CMK (cell line): Measurements from ENCODE around the gene IFT57.
"Not testable (repeated sequence)": the region's sequence is repeated elsewhere in the genome, so short reads cannot be mapped to it uniquely, and the experiment has no call there.

Source experiments
- DNase-seq: peaks from one replicate; pipeline ENCODE4 v3.0.0-alpha.2; 2010; ENCODE audit warnings: low read depth

The IFT57 gene

GRCh38 chr3:108159865-108160264 lies 62.4 kb downstream of the IFT57 start:
- no peak for DNase-seq

GRCh38 chr3:108159105-108159504 lies 63.1 kb downstream of the IFT57 start:
- no peak for DNase-seq

DNA sequence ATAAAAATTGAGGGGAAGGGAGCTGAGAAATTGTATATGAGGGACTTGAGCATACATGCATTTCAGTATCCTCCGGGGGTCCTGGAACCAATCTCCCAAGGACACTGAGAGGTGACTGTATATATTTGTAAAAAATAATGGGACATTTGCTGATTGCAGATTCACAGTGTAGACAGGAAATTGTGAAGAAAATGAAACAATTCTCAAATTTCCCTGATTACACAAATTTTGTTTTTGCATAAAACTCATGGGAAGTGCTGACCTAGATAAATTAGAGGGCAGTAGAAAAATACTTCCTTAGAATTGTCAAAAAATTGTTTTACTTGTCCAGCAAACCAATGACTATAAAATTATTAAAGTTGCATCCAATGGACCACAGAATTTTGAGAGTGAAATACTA lies 64.0 kb downstream of the IFT57 start:
- DNase-seq, result no peak

DNA sequence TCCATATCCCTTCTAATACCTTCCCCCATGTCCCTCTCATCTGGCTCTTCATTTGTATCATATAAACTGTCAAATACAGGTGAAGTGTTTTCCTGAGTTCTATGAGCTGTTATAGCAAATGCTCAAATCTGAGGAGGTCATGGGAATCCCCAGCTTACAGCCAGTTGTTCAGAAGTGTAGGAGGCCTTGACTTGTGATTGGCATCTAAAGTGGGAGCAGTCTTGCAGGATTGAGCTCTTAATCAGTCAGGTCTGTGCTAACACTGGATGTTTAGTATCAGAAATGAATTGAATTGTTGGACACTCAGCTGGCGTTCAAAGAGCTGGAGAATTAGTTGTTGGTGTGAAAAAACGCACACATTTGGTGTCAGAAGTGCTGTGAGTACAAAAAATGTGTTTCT lies 65.0 kb downstream of the IFT57 start:
- DNase-seq, result no peak

DNA sequence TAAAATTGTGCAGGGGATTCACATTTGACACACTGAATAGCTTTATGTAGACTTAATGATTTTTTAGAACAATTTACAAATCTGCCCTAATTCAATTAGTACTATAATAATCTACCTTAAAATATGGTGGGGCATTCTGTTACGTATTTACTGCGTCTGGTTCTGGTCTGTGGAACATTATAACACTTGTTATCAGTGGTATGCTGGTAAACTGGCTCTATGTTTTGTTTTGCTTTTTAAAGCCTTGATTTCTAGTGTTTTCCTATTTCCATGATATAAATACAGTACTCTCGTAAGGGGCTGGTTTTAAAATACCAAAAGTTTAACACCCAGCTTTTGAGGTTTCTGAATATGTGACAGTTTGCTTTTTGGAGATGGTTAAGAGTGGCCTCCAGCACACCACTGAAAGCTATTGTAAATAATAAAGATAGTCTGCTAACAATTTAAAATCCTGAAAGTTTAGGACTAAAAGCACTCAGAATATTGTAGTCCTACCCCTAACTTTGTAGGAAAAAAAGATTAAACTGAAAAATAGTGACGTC lies 65.8 kb downstream of the IFT57 start:
- DNase-seq, result no peak

DNA sequence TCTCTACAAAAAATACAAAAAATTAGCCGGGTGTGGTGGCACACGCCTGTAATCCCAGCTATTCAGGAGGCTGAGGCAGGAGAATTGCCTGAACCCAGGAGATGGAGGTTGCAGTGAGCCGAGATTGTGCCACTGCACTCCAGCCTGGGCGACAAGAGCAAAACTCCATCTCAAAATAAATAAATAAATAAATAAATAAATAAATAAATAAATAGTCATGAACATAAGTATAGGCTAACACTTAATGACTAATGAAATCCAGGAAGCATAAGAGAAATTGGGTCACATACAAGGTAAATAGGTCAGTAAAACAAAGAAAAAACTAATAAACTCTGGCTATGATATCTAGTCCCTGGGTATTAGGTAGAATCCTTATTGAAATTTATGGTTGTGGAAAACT lies 66.6 kb downstream of the IFT57 start:
- DNase-seq, result not testable (repeated sequence)

DNA sequence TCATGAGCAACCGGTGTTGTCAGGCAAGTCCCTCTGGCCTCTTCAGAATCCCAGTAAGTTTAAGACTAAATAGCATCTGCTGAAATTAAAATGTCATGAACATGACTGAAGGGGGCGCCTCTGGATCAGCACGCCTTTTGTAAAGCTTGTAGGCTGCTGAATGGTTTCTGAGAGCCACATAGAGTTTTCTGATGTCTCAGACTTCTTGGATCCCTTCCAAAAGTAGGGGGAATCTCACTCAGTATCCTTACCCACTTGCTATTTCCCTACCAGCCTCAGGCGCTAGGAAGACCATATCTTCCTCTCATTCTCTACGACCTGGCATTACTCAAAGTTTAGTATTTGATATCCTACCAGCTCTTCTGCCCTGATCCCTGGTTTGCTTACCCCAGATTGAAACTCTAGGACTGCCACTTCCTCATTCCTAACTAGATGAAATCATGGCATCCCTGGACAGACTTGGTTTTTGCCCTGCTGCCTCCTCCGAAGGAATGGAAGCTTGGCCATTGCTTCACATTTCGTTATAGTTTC lies 68.7 kb downstream of the IFT57 start:
- DNase-seq, result no peak

DNA sequence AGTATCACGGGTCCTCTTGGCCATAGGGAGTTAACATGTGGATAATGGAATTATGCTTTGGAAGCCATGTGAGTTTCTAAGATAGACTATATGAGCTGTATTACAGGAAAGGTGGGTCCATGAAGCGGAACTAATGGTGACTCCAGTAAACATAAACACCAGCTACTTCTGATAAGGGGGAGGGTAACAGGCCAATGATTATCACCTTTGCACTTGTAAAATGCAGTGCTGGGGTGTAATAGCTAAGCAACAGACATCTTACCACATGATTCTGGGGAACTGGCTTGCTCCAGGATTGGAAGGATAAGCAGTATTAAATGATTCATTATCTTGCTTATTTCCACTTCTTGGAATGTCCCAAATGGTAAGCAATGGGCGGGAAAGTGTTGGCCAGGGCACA lies 70.0 kb downstream of the IFT57 start:
- no peak for DNase-seq

- no peak for DNase-seq
These were observed 72.0 kb downstream of the IFT57 start for GRCh38 chr3:108150200-108150599.

- no peak for DNase-seq
These were observed 76.1 kb downstream of the IFT57 start for GRCh38 chr3:108146139-108146538.

DNA sequence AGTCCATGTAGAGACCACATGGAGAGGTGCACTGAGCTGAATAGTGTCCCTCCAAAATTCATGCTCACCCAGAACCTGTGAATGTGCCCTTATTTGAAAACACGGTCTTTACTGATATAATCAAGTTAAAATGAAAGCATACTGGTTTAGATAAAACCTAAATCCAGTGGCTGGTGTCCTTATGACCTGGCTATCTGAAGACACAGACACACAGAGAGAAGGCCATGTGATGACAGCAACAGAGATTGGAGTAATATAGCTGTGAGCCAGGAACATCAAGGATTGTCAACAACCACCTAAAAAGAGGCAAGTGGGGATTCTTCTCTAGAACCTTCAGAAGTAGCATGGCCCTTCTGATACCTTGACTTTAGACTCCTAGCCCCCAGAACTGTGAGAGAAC lies 76.6 kb downstream of the IFT57 start:
- DNase-seq, result no peak

DNA sequence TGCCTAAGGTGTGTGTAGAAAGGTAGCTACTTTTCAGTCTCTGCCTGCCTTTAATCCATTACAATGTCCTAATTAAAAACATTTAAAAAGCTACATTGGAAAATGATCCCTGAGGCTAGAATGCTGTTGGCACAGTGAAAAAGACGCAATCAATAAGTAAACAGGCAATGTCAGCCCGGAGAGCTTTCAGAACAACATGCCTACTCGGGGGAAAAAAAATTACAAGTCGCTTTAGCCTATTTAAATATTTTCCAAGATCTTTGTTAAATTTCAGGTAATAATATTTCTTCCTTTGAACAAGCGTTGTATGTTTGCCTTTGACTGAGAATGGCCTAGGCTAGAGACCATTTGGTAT lies 84.8 kb downstream of the IFT57 start:
- DNase-seq, result no peak

DNA sequence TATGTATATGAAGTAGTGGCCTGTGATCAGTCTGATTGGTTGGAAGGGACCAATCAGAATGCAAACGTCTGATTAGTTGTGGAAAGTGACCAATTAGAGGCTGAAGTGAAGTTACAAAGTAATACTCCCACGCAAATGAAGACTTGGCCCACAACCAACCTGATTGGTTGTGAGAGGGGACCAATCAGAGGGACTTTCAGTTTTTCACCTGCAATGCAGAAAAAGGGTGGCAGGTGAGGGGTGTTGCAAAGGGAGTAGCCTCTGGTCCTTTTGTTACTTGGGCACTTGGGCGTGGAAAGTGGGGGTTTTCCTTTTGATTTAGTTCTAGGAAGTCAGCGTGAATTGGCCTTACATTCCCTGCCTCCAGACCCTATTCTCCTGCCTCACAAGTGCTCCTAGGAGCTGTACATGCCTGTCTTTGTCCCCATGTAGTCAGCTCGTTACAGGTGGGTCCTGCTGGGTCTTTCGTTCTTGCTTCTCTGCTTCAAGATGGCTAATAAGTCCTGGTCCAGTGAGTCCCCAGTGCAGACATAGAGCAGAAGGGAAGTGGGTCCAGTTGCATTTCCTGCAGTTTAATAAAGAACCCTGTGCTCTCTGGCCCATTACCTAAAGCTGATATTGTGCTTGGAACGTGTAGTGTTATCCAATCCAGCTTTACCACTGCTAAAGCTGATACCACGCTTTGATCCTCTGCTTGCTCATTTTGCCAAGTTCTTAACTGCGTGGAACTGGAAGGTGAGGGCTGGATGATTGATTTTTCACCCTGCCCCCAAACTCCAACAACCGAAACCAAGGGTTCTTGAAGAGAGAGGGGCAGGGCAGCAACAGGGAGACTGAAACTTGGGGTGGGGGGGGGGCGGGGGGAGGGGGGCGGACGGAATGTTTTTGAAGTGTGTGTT lies 85.4 kb downstream of the IFT57 start:
- DNase-seq, result no peak

DNA sequence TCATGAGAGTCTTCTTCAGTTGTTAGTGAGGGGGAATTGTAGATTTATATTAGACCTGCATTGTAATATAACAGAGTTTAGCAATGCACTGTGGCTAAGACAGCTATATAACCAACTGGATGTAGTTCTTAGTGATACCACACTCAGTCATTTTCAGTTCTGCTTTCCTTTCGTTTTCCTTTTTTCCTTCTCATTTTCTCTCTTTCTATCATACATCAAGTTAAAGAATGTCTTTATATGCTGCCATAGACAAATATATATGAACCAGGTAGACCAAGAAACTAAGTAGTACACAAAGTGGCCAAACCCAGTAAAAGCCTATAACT lies 87.7 kb downstream of the IFT57 start:
- DNase-seq, result no peak

GRCh38 chr3:108133858-108134554 lies 88.2 kb downstream of the IFT57 start:
- DNase-seq, result no peak

GRCh38 chr3:108133048-108133369 lies 89.2 kb downstream of the IFT57 start:
- no peak for DNase-seq

GRCh38 chr3:108131475-108132134 lies 90.6 kb downstream of the IFT57 start:
- no peak for DNase-seq

DNA sequence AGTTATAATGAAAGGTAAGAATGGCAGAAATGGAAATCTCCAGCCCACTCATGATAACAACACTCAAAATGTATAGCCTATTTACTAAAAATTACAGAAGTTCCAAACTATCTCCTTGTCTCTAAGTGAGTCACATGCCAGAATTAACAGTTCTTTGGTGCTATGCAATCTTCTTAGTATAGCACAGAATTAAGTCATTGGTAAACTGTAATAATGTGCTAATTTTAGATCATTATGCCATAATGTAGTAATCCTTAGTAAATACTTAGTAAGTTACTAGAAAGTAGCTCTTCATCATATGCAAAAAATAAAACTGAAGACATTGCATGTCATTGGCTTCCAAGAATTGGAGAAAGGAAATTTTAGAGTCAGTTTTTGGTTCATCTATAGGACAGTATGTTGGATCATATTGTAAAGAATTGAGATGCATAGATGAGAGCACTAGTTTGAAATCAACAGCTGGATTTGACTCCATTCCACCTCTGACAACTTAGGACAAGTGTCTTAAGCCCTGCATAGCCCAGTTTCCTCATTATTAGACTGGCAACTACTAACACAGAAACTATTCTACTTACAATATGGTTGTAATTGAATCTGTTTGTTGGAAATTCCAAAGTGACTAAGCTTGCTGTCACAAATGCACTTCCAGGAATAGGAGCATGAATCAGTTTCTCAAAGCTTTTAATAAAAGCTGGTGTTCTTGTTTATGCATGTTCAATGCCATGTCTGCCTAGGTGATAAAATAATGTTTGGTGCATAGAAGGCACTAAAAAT lies 91.3 kb downstream of the IFT57 start:
- no peak for DNase-seq

DNA sequence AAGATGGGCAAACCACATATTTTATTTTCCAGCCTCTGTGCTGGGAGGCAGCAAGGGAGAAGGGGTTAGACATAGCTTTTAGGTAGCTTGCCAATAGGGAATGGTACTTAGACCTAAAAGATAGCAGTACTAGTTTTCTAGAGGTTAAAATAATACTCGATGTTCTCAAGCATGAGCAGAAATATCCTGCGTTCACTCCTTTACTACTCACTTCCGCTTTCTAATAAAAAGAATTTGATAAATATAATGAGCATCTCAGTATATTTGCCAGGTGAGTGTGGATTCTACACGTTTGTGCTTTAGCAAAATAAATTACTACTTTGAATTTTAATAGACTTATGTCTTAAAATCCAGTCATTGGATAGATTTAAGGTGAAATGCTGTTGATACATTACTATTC lies 92.0 kb downstream of the IFT57 start:
- DNase-seq, result no peak

GRCh38 chr3:108127301-108127988 lies 94.8 kb downstream of the IFT57 start:
- no peak for DNase-seq

- DNase-seq, result no peak
These were observed 95.9 kb downstream of the IFT57 start for GRCh38 chr3:108126348-108126747.
